HEK293T (cell line): ENCODE data around the gene PML.

Source experiments
- CTCF ChIA-PET: fragments of 350-600 bp; formaldehyde crosslinking; extraction: SDS; loops from one replicate; lab custom pipeline; 2021; ENCODE audit warnings: antibody characterized with exemption, inconsistent platforms; lab: Yijun Ruan, JAX
- POLR2A ChIA-PET: fragments of 350-600 bp; formaldehyde crosslinking; extraction: SDS; loops from one replicate; lab custom pipeline; 2020; ENCODE audit warnings: antibody characterized with exemption, inconsistent platforms; lab: Yijun Ruan, JAX
- DNase-seq: peaks from one replicate; pipeline ENCODE4 v3.0.0; 2012; ENCODE audit warnings: mixed read lengths; ENCODE audit errors: extremely low spot score
- ARNT ChIP-seq: fragments of 450-650 bp; IDR thresholded peaks from 2 replicates; pipeline ENCODE4 v1.6.1; 2017; ENCODE audit warnings: mild to moderate bottlenecking
- BHLHE40 ChIP-seq: fragments of 450-650 bp; IDR thresholded peaks from 2 replicates; pipeline ENCODE4 v1.6.1; 2016; ENCODE audit warnings: mild to moderate bottlenecking, moderate library complexity, borderline replicate concordance
- CTBP1 ChIP-seq: fragments of 450-650 bp; IDR thresholded peaks from 2 replicates; pipeline ENCODE4 v1.6.1; 2016; ENCODE audit warnings: borderline replicate concordance
- ELF4 ChIP-seq: fragments of 450-650 bp; IDR thresholded peaks from 2 replicates; pipeline ENCODE4 v1.6.1; 2017; ENCODE audit warnings: antibody characterized with exemption
- FOXA1 ChIP-seq: fragments of 450-650 bp; IDR thresholded peaks from 2 replicates; pipeline ENCODE4 v1.6.1; 2016; ENCODE audit warnings: mild to moderate bottlenecking
- FOXK2 ChIP-seq: fragments of 450-650 bp; IDR thresholded peaks from 2 replicates; pipeline ENCODE4 v1.6.1; 2016; ENCODE audit warnings: mild to moderate bottlenecking
- FOXM1 ChIP-seq: fragments of 450-650 bp; IDR thresholded peaks from 2 replicates; pipeline ENCODE4 v1.6.1; 2017; ENCODE audit warnings: mild to moderate bottlenecking, borderline replicate concordance
- HDGF ChIP-seq: fragments of 450-650 bp; IDR thresholded peaks from 2 replicates; pipeline ENCODE4 v1.6.1; 2017; ENCODE audit warnings: antibody characterized with exemption, borderline replicate concordance
- L3MBTL2 ChIP-seq: fragments of 450-650 bp; conservative IDR thresholded peaks from 2 replicates; pipeline ENCODE4 v1.6.1; 2016; ENCODE audit warnings: mild to moderate bottlenecking
- LEF1 ChIP-seq: fragments of 450-650 bp; IDR thresholded peaks from 2 replicates; pipeline ENCODE4 v1.6.1; 2017; ENCODE audit warnings: mild to moderate bottlenecking, borderline replicate concordance
- NFRKB ChIP-seq: fragments of 450-650 bp; IDR thresholded peaks from 2 replicates; pipeline ENCODE4 v1.6.1; 2016; ENCODE audit warnings: mild to moderate bottlenecking, moderate library complexity
- PKNOX1 ChIP-seq: fragments of 450-650 bp; IDR thresholded peaks from 2 replicates; pipeline ENCODE4 v1.6.1; 2016
- SP1 ChIP-seq: fragments of 450-650 bp; IDR thresholded peaks from 2 replicates; pipeline ENCODE4 v1.6.1; 2017
- SUZ12 ChIP-seq: fragments of 450-650 bp; IDR thresholded peaks from 2 replicates; pipeline ENCODE4 v1.6.1; 2016; ENCODE audit warnings: mild to moderate bottlenecking
- TARDBP ChIP-seq: fragments of 450-650 bp; IDR thresholded peaks from 2 replicates; pipeline ENCODE4 v1.6.1; 2016
- ZNF384 ChIP-seq: fragments of 450-650 bp; IDR thresholded peaks from 2 replicates; pipeline ENCODE4 v1.6.1; 2016

The PML gene

GRCh38 chr15:73997986-73998385 is 3.5 kb downstream of the PML start:
- TF ChIP-seq FOXK2, result no peak
- TF ChIP-seq PKNOX1, result no peak
- TF ChIP-seq ELF4, result no peak
- TF ChIP-seq ARNT, result no peak
- TF ChIP-seq FOXA1, result no peak
- TF ChIP-seq TARDBP, result no peak
- ChIA-PET POLR2A (no interaction called here), CTCF (interaction anchor here (0.6 kb wide), 1 partner anchor 127 kb away, joined by 3 read pairs; no protein-coding TSS in a partner anchor)

DNA sequence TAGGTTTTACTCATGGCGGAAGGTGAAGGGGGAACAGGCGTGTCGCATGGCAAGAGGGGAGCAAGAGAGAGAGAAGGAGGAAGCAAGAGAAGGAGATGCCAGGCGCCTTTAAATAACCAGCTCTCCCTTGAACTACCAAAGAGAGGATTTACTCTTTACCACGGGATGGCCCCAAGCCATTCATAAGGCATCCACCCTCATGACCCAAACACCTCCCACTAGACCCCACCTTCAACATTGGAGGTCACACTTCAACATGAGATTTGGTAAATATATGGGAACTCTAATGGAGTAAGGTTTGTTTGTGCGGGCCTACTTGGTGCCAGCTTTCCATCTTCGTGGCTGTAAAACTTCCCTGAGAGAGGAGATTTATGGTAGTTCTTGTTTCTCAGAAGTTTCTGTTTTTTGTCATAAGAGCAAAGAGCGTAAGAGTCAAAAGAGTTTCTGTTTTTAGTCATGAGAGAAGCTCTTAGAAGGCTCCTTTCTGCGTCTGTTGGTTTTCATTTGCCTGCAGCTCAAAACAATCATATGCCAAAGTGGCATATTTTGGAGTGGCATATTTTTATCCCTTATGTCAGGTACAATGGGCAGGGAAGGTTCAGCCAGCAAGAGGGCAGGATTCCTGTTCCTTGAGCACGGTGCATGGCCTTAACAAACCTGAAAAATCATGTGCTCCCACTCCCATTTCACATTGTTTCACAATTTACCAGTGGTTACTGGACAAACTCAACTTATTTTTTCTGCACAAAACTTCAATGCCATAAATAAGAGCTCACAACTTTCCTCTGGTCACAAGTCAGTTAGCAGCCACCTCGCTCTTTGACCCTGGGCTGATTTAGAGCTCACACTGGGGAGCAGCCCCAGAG is 12.5 kb downstream of the PML start:
- CTCF ChIA-PET, result no interaction called here
- TF ChIP-seq L3MBTL2 (no peak), HDGF (no peak), FOXA1 (no peak), SUZ12 (no peak), FOXM1 (no peak)
- no peak for DNase-seq
- POLR2A ChIA-PET, result interaction anchor here (0.9 to 1.4 kb wide), 2 partner anchors 13 to 16 kb away, joined by 3 to 6 read pairs; partner anchors contain the start of gene PML

More at GRCh38 chr15:73997986-73998385, 3.5 kb downstream of the PML start:
- DNase-seq, result no peak

GRCh38 chr15:74007820-74008371 is 13.4 kb downstream of the PML start:
- DNase-seq, result no peak
- ChIA-PET CTCF (no interaction called here), POLR2A (interaction anchor here (1.4 kb wide), 1 partner anchor 14 kb away, joined by 6 read pairs; the partner anchor contains the start of gene PML)
- no peak for TF ChIP-seq PKNOX1
- no peak for TF ChIP-seq CTBP1
- TF ChIP-seq HDGF, result no peak
- no peak for TF ChIP-seq TARDBP
- TF ChIP-seq FOXK2, result no peak
- no peak for TF ChIP-seq LEF1
- no peak for TF ChIP-seq FOXM1
- TF ChIP-seq BHLHE40, result no peak
- no peak for TF ChIP-seq ARNT
- no peak for TF ChIP-seq NFRKB
- TF ChIP-seq ELF4, result no peak
- TF ChIP-seq SP1, result no peak
- no peak for TF ChIP-seq FOXA1
- no peak for TF ChIP-seq SUZ12

- no peak for DNase-seq
Observed at GRCh38 chr15:74008901-74009300, 14.4 kb downstream of the PML start.

DNA sequence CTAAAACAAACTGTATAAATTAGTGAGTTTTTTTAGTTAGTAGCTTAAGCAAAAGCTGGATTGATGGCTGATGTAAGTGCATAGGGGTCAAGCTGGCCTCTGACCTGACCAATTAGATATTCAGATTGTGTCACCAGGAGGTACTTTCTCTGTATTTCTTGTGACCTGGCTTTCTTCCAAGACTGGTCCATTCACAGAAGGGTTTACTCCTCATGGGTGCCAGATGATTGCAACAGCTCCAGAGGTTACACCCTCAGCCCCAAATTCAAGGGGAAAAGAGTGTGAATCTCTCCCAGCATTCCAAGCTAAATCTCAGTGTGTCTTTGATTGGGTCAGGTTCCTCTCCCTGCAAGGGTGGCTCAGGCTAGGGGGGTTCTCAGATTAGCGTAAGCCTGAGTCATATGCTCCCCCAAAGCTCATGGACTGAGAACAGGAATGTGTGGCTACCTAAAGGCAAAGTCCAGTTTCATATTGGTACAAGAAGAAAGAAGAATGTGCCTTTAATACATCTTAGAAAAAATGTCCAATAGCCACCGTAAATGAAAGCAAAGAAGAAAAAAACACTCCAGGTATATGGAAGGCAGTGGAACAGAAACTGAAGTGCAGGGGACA is 16.5 kb downstream of the PML start:
- DNase-seq, result no peak
- POLR2A ChIA-PET, result interaction anchor here (1.4 kb wide), 1 partner anchor 17 kb away, joined by 5 read pairs; the partner anchor contains the start of gene PML
- TF ChIP-seq ELF4 (no peak), FOXA1 (no peak), SP1 (no peak), HDGF (no peak), PKNOX1 (no peak), SUZ12 (no peak), ARNT (no peak), L3MBTL2 (no peak), FOXK2 (no peak), BHLHE40 (no peak), NFRKB (no peak), FOXM1 (no peak), LEF1 (no peak), TARDBP (no peak), CTBP1 (no peak), ZNF384 (no peak)
- CTCF ChIA-PET, result no interaction called here

More at GRCh38 chr15:74008901-74009300, 14.4 kb downstream of the PML start:
- TF ChIP-seq ELF4 (no peak), ZNF384 (no peak), ARNT (no peak), SP1 (no peak), FOXA1 (no peak), SUZ12 (no peak), HDGF (no peak), CTBP1 (no peak), NFRKB (no peak), L3MBTL2 (no peak)
- POLR2A ChIA-PET, result no interaction called here
- CTCF ChIA-PET, result no interaction called here

- DNase-seq, result no peak
- ChIA-PET POLR2A (no interaction called here), CTCF (no interaction called here)
- TF ChIP-seq L3MBTL2 (no peak), FOXM1 (no peak)
Observed at GRCh38 chr15:74011610-74012009, 17.1 kb downstream of the PML start.
